ENCODE data around the gene SYT2. TPM values are rescaled to one million over a fixed set of nuclear protein-coding genes. Genes with fewer than 3 reads are reported as not detected.
"Not testable (repeated sequence)": the region's sequence is repeated elsewhere in the genome, so short reads cannot be mapped to it uniquely, and the experiment has no call there.

Gene SYT2
- total RNA-seq, 1 experiment from 2014 or later = not detected

DNA sequence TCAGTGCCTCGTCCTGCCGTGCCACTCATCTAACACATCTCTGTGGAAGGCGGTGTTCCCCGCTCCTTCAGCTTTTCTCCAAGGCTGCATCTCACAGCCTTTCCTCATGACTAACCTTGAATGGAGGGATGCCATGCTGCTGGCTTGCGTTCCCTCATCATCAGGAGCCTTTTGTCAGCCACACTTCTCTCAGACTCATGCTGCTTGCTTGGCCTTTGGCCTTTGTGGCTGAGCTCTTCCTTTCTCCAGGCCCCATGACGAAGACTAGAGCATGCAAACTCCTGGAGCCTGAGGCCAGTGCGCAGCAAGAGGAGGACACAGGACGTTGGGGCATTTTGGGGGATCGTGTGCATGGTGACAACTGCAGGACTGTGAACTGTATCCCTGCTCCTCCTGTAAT lies 70.8 kb downstream of the SYT2 start:
- DNase-seq (no peak), ATAC-seq (no peak)
- no peak overlapping the region for H2AFZ ChIP-seq (ENCODE audit: low read length)
- no peaks in the 10 kb centered on the region for H3K9me2 ChIP-seq (replicated peaks; ENCODE audit: low read length)
- no peak for TF ChIP-seq EZH2phosphoT487 (IDR thresholded peaks at IDR 0.05; ENCODE audit: borderline replicate concordance, low read length)
- TF ChIP-seq EZH2 (IDR thresholded peaks at IDR 0.05; ENCODE audit: low read length, unreplicated experiment) = no peak
- TF ChIP-seq, protein P1, sequence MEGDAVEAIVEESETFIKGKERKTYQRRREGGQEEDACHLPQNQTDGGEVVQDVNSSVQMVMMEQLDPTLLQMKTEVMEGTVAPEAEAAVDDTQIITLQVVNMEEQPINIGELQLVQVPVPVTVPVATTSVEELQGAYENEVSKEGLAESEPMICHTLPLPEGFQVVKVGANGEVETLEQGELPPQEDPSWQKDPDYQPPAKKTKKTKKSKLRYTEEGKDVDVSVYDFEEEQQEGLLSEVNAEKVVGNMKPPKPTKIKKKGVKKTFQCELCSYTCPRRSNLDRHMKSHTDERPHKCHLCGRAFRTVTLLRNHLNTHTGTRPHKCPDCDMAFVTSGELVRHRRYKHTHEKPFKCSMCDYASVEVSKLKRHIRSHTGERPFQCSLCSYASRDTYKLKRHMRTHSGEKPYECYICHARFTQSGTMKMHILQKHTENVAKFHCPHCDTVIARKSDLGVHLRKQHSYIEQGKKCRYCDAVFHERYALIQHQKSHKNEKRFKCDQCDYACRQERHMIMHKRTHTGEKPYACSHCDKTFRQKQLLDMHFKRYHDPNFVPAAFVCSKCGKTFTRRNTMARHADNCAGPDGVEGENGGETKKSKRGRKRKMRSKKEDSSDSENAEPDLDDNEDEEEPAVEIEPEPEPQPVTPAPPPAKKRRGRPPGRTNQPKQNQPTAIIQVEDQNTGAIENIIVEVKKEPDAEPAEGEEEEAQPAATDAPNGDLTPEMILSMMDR (conservative IDR thresholded peaks at IDR 0.05; ENCODE audit: low read depth, low read length) = no peak
- peaks cover 22% of the 10 kb centered on the region for H3K27me3 ChIP-seq (ENCODE audit: low read length)
- CTCF ChIA-PET = no interaction called here
- POLR2A ChIA-PET (ENCODE audit: unreplicated experiment) = no interaction called here
- no peak overlapping the region for H3K9ac ChIP-seq (ENCODE audit: low read length)
- no peaks in the 10 kb centered on the region for H3K79me2 ChIP-seq (ENCODE audit: low read length)
- H3K4me3 ChIP-seq (ENCODE audit: low read length) = no peak overlapping the region
- no peak overlapping the region for H3K27ac ChIP-seq (ENCODE audit: low read length)
- H4K20me1 ChIP-seq (ENCODE audit: low read length) = no peaks in the 10 kb centered on the region
- intact Hi-C loops (cut with micrococcal nuclease) = no loop called here
- H3F3A ChIP-seq (ENCODE audit: low read length, unreplicated experiment) = no peaks in the 10 kb centered on the region
- H3K4me2 ChIP-seq (ENCODE audit: low read length) = no peak overlapping the region
- no peaks in the 10 kb centered on the region for H3K4me1 ChIP-seq (ENCODE audit: insufficient read depth, low read length)
- no TSS peak for BruUV-seq (replicated peaks)
- H3K36me3 ChIP-seq (ENCODE audit: low read depth, low read length) = no peaks in the 10 kb centered on the region
- no peaks in the 10 kb centered on the region for H3K9me3 ChIP-seq (ENCODE audit: low read length)

DNA sequence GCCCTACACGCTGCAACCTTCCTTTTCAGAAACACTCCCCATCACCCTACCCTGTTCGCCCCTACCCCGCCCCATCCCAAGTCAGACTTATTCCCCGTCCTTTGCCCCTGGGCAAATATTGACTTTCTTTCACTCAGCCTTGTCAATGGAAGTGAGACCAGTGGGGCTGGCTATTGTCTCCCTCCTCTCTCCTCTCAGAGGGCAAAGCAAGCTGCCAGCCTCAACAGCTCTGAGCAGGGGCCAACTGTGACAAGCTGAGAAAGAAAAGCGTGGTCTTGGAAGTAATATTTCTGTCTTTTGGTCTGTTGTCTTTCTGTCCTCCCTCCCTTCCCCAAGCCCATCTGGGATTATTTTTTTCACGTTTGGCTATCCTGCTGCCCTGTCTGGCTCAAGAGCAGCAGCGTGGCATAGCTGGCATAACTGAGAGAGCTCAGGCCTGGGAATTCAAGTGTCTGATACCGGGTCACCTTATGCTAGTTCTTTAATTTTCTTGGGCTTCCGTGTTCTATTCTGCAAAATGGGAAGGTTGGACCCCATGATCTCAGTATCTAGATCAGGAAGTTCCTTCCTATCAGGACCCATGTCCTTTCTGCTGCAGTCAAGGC lies 71.5 kb downstream of the SYT2 start:
- not testable (repeated sequence) for ATAC-seq

DNA sequence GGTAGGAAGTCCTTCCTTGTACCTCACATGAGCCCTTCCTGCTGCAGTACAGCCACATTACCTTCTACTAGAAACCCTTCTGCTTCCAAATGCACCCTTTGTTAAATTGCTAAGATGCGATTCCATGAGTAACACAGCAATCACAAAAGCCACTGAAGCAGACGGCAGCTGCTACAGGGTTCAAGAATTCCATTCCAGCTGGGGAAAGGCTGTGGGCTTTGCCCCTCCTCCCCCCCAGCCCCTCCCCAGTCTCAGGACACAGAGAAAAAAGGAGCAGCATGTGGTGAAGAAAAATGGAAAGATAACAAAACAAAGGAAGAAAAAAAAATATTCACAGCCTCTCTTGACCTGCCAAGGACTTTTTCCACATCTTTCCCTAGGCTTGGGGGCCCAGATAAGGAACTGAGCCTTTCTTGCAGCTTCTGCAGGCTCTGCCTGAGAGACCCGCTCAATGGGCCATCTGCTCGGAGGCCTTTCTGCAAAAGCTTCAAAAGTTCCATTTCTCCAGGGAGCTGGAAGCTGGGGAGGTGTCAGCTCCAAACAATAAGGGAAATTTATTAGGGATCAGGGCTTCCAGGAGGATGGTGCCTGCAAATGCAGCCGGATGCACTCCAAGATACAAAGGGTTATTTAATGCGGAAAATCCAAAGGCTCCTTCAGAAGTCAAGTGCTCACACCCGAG lies 72.1 kb downstream of the SYT2 start:
- Histone ChIP-seq H3K36me3 (ENCODE audit: low read depth, low read length) (no peaks in the 10 kb centered on the region), H3K27me3 (ENCODE audit: low read length) (peaks cover 10% of the 10 kb centered on the region), H3K9ac (ENCODE audit: low read length) (no peak overlapping the region), H3K4me1 (ENCODE audit: insufficient read depth, low read length) (no peaks in the 10 kb centered on the region), H3K9me3 (ENCODE audit: low read length) (no peaks in the 10 kb centered on the region), H3K27ac (ENCODE audit: low read length) (no peak overlapping the region), H3K4me2 (ENCODE audit: low read length) (no peak overlapping the region), H3K79me2 (ENCODE audit: low read length) (no peaks in the 10 kb centered on the region), H3K4me3 (ENCODE audit: low read length) (no peak overlapping the region), H3F3A (ENCODE audit: low read length, unreplicated experiment) (no peaks in the 10 kb centered on the region), H3K9me2 (replicated peaks; ENCODE audit: low read length) (no peaks in the 10 kb centered on the region), H4K20me1 (ENCODE audit: low read length) (no peaks in the 10 kb centered on the region), H2AFZ (ENCODE audit: low read length) (no peak overlapping the region)
- DNase-seq (no peak), ATAC-seq (no peak)
- CTCF ChIA-PET = no interaction called here
- TF ChIP-seq EZH2 (IDR thresholded peaks at IDR 0.05; ENCODE audit: low read length, unreplicated experiment) (no peak), EZH2phosphoT487 (IDR thresholded peaks at IDR 0.05; ENCODE audit: borderline replicate concordance, low read length) (no peak)
- TF ChIP-seq, protein P1 (conservative IDR thresholded peaks at IDR 0.05; ENCODE audit: low read depth, low read length) = no peak
- BruUV-seq (replicated peaks) = no TSS peak
- intact Hi-C loops (cut with micrococcal nuclease) = no loop called here
- POLR2A ChIA-PET (ENCODE audit: unreplicated experiment) = no interaction called here

More for the DNA sequence above, 71.5 kb downstream of the SYT2 start:
- DNase-seq; H3K4me3 ChIP-seq (ENCODE audit: low read length); intact Hi-C loops (cut with micrococcal nuclease); H3K4me1 ChIP-seq (ENCODE audit: insufficient read depth, low read length); H2AFZ ChIP-seq (ENCODE audit: low read length); H3F3A ChIP-seq (ENCODE audit: low read length, unreplicated experiment); H4K20me1 ChIP-seq (ENCODE audit: low read length); POLR2A ChIA-PET (ENCODE audit: unreplicated experiment); CTCF ChIA-PET; H3K4me2 ChIP-seq (ENCODE audit: low read length); H3K79me2 ChIP-seq (ENCODE audit: low read length); H3K9me3 ChIP-seq (ENCODE audit: low read length); H3K9ac ChIP-seq (ENCODE audit: low read length); H3K9me2 ChIP-seq (replicated peaks; ENCODE audit: low read length); H3K36me3 ChIP-seq (ENCODE audit: low read depth, low read length); H3K27ac ChIP-seq (ENCODE audit: low read length); BruUV-seq (replicated peaks): not testable (repeated sequence)
- peaks cover 15% of the 10 kb centered on the region for H3K27me3 ChIP-seq (ENCODE audit: low read length)

DNA sequence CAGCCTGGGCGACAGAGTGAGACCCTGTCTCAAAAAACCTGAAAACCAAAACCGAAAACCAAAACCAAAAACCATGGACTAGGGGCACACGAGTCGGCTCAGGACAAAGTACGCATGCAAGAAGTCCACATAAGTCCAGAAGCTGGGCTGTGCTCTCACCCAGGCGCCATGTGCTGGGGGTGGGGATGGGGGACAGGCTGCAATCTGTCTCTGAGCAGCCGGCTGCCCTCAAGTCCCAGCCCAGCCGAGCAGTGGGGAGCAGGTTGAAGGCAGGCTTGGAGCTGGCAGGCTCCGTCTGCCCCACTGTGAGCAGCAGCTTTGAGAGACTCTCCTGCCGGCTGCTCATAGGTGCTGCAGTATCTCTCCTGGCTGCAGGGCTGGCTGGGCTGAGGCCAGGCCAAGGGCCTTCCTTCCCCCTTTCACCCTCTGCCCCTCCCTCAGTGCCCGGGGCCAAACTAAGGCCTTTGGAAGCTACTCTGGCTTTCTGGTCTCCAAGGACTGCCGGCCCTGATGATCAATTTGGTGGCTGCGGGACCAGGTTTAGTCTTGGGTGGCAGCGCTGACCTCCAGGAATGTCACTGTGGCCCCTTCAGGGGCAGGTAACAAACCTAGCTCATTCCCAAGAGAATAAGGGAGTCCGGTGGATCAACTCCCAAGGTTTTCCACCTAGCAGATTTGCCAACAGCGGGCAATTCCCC lies 72.8 kb downstream of the SYT2 start:
- ATAC-seq; H3K4me2 ChIP-seq (ENCODE audit: low read length); H3F3A ChIP-seq (ENCODE audit: low read length, unreplicated experiment); BruUV-seq (replicated peaks); CTCF ChIA-PET; intact Hi-C loops (cut with micrococcal nuclease); H3K79me2 ChIP-seq (ENCODE audit: low read length); POLR2A ChIA-PET (ENCODE audit: unreplicated experiment); H3K9ac ChIP-seq (ENCODE audit: low read length); H3K27me3 ChIP-seq (ENCODE audit: low read length); DNase-seq; H3K36me3 ChIP-seq (ENCODE audit: low read depth, low read length); H3K4me3 ChIP-seq (ENCODE audit: low read length); H3K9me3 ChIP-seq (ENCODE audit: low read length); H4K20me1 ChIP-seq (ENCODE audit: low read length); H3K4me1 ChIP-seq (ENCODE audit: insufficient read depth, low read length); H3K27ac ChIP-seq (ENCODE audit: low read length); H2AFZ ChIP-seq (ENCODE audit: low read length); H3K9me2 ChIP-seq (replicated peaks; ENCODE audit: low read length): not testable (repeated sequence)

DNA sequence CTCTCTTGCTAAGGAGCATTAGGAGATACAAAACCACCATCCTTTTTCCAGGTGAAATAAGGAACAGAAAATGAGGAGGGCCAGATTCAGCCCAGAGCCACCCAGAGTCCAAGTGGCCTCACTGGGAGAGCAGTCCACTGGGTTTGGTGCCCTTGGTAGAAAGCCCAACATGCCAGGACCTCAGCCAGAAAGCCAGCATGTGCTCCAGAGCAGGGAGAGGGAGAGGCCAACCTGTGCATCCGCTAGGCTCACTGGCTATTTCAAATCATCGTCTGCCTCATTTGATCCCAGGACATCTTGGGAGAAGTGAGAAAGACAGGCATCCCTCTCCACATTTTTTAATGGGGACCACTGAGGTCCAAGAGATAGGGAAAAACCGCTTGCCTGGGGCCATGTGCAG lies 74.1 kb downstream of the SYT2 start:
- H3K9me3 ChIP-seq (ENCODE audit: low read length); H3K79me2 ChIP-seq (ENCODE audit: low read length); H3K4me3 ChIP-seq (ENCODE audit: low read length); ATAC-seq; POLR2A ChIA-PET (ENCODE audit: unreplicated experiment); H4K20me1 ChIP-seq (ENCODE audit: low read length); H3K36me3 ChIP-seq (ENCODE audit: low read depth, low read length); H2AFZ ChIP-seq (ENCODE audit: low read length); intact Hi-C loops (cut with micrococcal nuclease); H3K9me2 ChIP-seq (replicated peaks; ENCODE audit: low read length); H3K27ac ChIP-seq (ENCODE audit: low read length); H3K4me2 ChIP-seq (ENCODE audit: low read length); H3K9ac ChIP-seq (ENCODE audit: low read length); H3K27me3 ChIP-seq (ENCODE audit: low read length); H3F3A ChIP-seq (ENCODE audit: low read length, unreplicated experiment); CTCF ChIA-PET; DNase-seq; BruUV-seq (replicated peaks); H3K4me1 ChIP-seq (ENCODE audit: insufficient read depth, low read length): not testable (repeated sequence)

All from PC-3 (cell line).